Fibroblast of lung (primary cell): ENCODE measurements around the gene SCD. TPM values are rescaled to one million over a fixed set of nuclear protein-coding genes. Genes with fewer than 3 reads are reported as not detected.
A peak's percentile ranks its signal among the peaks of the same experiment; 100 is the strongest.

ENCODE experiments used
- DNase-seq, 2 donors: peaks; one replicate each; pipeline versions ENCODE4 v3.0.0 to v3.0.0-alpha.2; 2010; ENCODE audit warnings: low read depth in 2 of 2
- H2AFZ ChIP-seq: 2 replicates; pipeline ENCODE4 v1.5.1; 2012; ENCODE audit warnings: low read length, control low read depth, inconsistent platforms
- H3K27ac ChIP-seq: 2 replicates; pipeline ENCODE4 v1.5.1; 2011; ENCODE audit warnings: low read length, control low read depth; ENCODE audit not compliant: insufficient read depth
- H3K27me3 ChIP-seq: 2 replicates; pipeline ENCODE4 v1.5.1; 2011; ENCODE audit warnings: mild to moderate bottlenecking, low read length; ENCODE audit not compliant: control insufficient read depth, insufficient read depth
- H3K36me3 ChIP-seq: 2 replicates; pipeline ENCODE4 v1.5.1; 2011; ENCODE audit warnings: low read length; ENCODE audit not compliant: control insufficient read depth, insufficient read depth
- H3K4me1 ChIP-seq: 2 replicates; pipeline ENCODE4 v1.5.1; 2011; ENCODE audit warnings: low read length; ENCODE audit not compliant: control insufficient read depth, insufficient read depth; ENCODE audit errors: extremely low read depth
- H3K4me2 ChIP-seq: 2 replicates; pipeline ENCODE4 v1.5.1; 2011; ENCODE audit warnings: low read length, control low read depth; ENCODE audit not compliant: insufficient read depth; ENCODE audit errors: extremely low read depth
- H3K4me3 ChIP-seq, 4 experiments: fragments of 200-600 bp in 1 of 4; sonication (generic) in 1 of 4; replicated peaks in 1 of 4; 2 replicates each; pipeline ENCODE4 v1.5.1; 2011 to 2016; ENCODE audit warnings: low read length in 4 of 4, low read depth in 3 of 4, mild to moderate bottlenecking in 3 of 4, control low read depth in 2 of 4, inconsistent platforms in 1 of 4, mixed read lengths in 1 of 4; ENCODE audit not compliant: insufficient read depth in 1 of 4; ENCODE audit errors: control extremely low read depth in 1 of 4
- H3K79me2 ChIP-seq: 2 replicates; pipeline ENCODE4 v1.5.1; 2012; ENCODE audit warnings: mild to moderate bottlenecking, low read length, inconsistent platforms; ENCODE audit not compliant: control insufficient read depth, insufficient read depth
- H3K9ac ChIP-seq: 2 replicates; pipeline ENCODE4 v1.5.1; 2011; ENCODE audit warnings: mild to moderate bottlenecking, low read length, control low read depth; ENCODE audit not compliant: insufficient read depth
- H3K9me3 ChIP-seq: 2 replicates; pipeline ENCODE4 v1.5.1; 2012; ENCODE audit warnings: low read depth, low read length; ENCODE audit not compliant: control insufficient read depth, insufficient read depth
- H4K20me1 ChIP-seq: 2 replicates; pipeline ENCODE4 v1.5.1; 2011; ENCODE audit warnings: low read length; ENCODE audit not compliant: control insufficient read depth, insufficient read depth; ENCODE audit errors: extremely low read depth
- CTCF ChIP-seq, 2 donors: IDR thresholded peaks in 1 of 2; conservative IDR thresholded peaks in 1 of 2; 1 replicate in 1 of 2; 2 replicates in 1 of 2; pipeline ENCODE4 v1.5.1; 2011 to 2012; ENCODE audit warnings: low read length in 2 of 2, control low read depth in 1 of 2, inconsistent platforms in 1 of 2, low read depth in 1 of 2, mild to moderate bottlenecking in 1 of 2
- EZH2 ChIP-seq: IDR thresholded peaks from 2 replicates; pipeline ENCODE4 v1.5.1; 2012; ENCODE audit warnings: low read length, control low read depth, mild to moderate bottlenecking; ENCODE audit errors: missing control alignments
- polyA plus RNA-seq, 2 donors: library from polyadenylated mRNA; depleted of rRNA in 1 of 2; stranded (reverse) in 1 of 2; unstranded in 1 of 2; fragments of >200 nt; gene quantifications; 2 replicates each; pipeline ENCODE4 v1.2.1, GENCODE V29; 2011 to 2012; ENCODE audit warnings: missing spikeins in 1 of 2
- total RNA-seq: library from RNA; depleted of rRNA; stranded (reverse); fragments of >200 nt; gene quantifications from 2 replicates; pipeline ENCODE4 v1.2.1, GENCODE V29; 2014

Gene SCD
- total and polyA plus RNA-seq, 2 donors (not counting 1 experiment from before 2014, with no cell fraction given): 537 to 754 TPM

GRCh38 chr10:100347568-100348195 is 649 bp downstream of the SCD start:
- no peak overlapping the region for H2AFZ ChIP-seq
- peak; percentile 18 to 21 for DNase-seq
- H3K27me3 ChIP-seq: no peaks in the 10 kb centered on the region
- H3K9ac ChIP-seq: peak overlapping the region; percentile 57
- H3K9me3 ChIP-seq: no peaks in the 10 kb centered on the region
- H3K27ac ChIP-seq: peak overlapping the region; percentile 57
- TF ChIP-seq CTCF (conservative IDR thresholded peaks at IDR 0.05 in 1 of 2, IDR thresholded peaks at IDR 0.05 in 1 of 2; ENCODE audit: low read depth in 1 of 2, low read length in 2 of 2): no peak
- TF ChIP-seq EZH2: no peak
- peaks cover 14% of the 10 kb centered on the region for H3K4me1 ChIP-seq
- H3K36me3 ChIP-seq: peaks cover 16% of the 10 kb centered on the region
- peak overlapping the region; percentile 59 to 96 (median 82) for H3K4me3 ChIP-seq
- peaks cover 54% of the 10 kb centered on the region for H3K79me2 ChIP-seq
- H4K20me1 ChIP-seq: peaks cover 4% of the 10 kb centered on the region
- H3K4me2 ChIP-seq: peak overlapping the region; percentile 70

GRCh38 chr10:100348389-100348927 is 1.4 kb downstream of the SCD start:
- H3K27ac ChIP-seq: no peak overlapping the region
- no peak overlapping the region for H2AFZ ChIP-seq
- peak overlapping the region; percentile 70 for H3K4me2 ChIP-seq
- TF ChIP-seq CTCF (conservative IDR thresholded peaks at IDR 0.05 in 1 of 2, IDR thresholded peaks at IDR 0.05 in 1 of 2; ENCODE audit: low read depth in 1 of 2, low read length in 2 of 2): no peak
- TF ChIP-seq EZH2: no peak
- no peaks in the 10 kb centered on the region for H3K27me3 ChIP-seq
- peaks cover 4% of the 10 kb centered on the region for H4K20me1 ChIP-seq
- H3K9ac ChIP-seq: peak overlapping the region; percentile 20
- DNase-seq: no peak
- peak overlapping the region; percentile 59 to 96 (median 82) for H3K4me3 ChIP-seq
- H3K9me3 ChIP-seq: no peaks in the 10 kb centered on the region
- peaks cover 19% of the 10 kb centered on the region for H3K36me3 ChIP-seq
- H3K4me1 ChIP-seq: peaks cover 14% of the 10 kb centered on the region
- peaks cover 57% of the 10 kb centered on the region for H3K79me2 ChIP-seq

GRCh38 chr10:100349087-100349486 is 2.1 kb downstream of the SCD start:
- H3K27me3 ChIP-seq: no peaks in the 10 kb centered on the region
- H3K27ac ChIP-seq: no peak overlapping the region
- no peak overlapping the region for H3K9ac ChIP-seq
- H3K4me2 ChIP-seq: peak overlapping the region; percentile 70
- no peak for TF ChIP-seq EZH2
- TF ChIP-seq CTCF (conservative IDR thresholded peaks at IDR 0.05 in 1 of 2, IDR thresholded peaks at IDR 0.05 in 1 of 2; ENCODE audit: low read depth in 1 of 2, low read length in 2 of 2): no peak
- H3K4me1 ChIP-seq: peaks cover 14% of the 10 kb centered on the region
- peaks cover 4% of the 10 kb centered on the region for H4K20me1 ChIP-seq
- H3K36me3 ChIP-seq: peaks cover 25% of the 10 kb centered on the region
- no peaks in the 10 kb centered on the region for H3K9me3 ChIP-seq
- peak overlapping the region; percentile 59 to 96 (median 82) for H3K4me3 ChIP-seq
- peaks cover 58% of the 10 kb centered on the region for H3K79me2 ChIP-seq
- no peak overlapping the region for H2AFZ ChIP-seq
- DNase-seq: no peak
